HEK293 (cell line): Measurements from ENCODE around the gene GORAB.
A peak's percentile ranks its signal among the peaks of the same experiment; 100 is the strongest.

Source experiments
- CTCF ChIA-PET: fragments of 350-600 bp; formaldehyde crosslinking; extraction: SDS; loops from one replicate; lab custom pipeline; 2021; ENCODE audit warnings: antibody characterized with exemption; lab: Yijun Ruan, JAX
- POLR2A ChIA-PET: fragments of 300-600 bp; formaldehyde crosslinking; extraction: SDS; loops from one replicate; lab custom pipeline; 2020; ENCODE audit warnings: antibody characterized with exemption, inconsistent platforms; lab: Yijun Ruan, JAX
- H3K27ac ChIP-seq: fragments of 200-500 bp; sonication (Bioruptor generic); 2 replicates; pipeline ENCODE4 v1.5.1; 2014; ENCODE audit warnings: low read depth, low read length, control low read depth, inconsistent platforms; ENCODE audit errors: extremely low read depth
- H3K36me3 ChIP-seq, 2 experiments: fragments of 200-500 bp in 1 of 2; sonication (Bioruptor generic) in 1 of 2; 1 replicate in 1 of 2; 2 replicates in 1 of 2; pipeline ENCODE4 v1.5.1; 2014 to 2017; ENCODE audit warnings: inconsistent platforms in 2 of 2, low read length in 2 of 2; ENCODE audit not compliant: control insufficient read depth in 2 of 2, insufficient read depth in 1 of 2
- H3K4me1 ChIP-seq: fragments of 200-500 bp; sonication (Bioruptor generic); 2 replicates; pipeline ENCODE4 v1.5.1; 2014; ENCODE audit warnings: mild to moderate bottlenecking, low read length, inconsistent platforms; ENCODE audit not compliant: control insufficient read depth, insufficient read depth
- H3K4me3 ChIP-seq: 2 replicates; pipeline ENCODE4 v1.5.1; 2011; ENCODE audit warnings: low read depth, mild to moderate bottlenecking, control low read depth, low read length, moderate library complexity
- H3K9me3 ChIP-seq: fragments of 200-500 bp; sonication (Bioruptor generic); 2 replicates; pipeline ENCODE4 v1.5.1; 2014; ENCODE audit warnings: low read depth, low read length, inconsistent platforms; ENCODE audit not compliant: control insufficient read depth, insufficient read depth
- BCL11B ChIP-seq: fragments of 450-650 bp; formaldehyde crosslinking; IDR thresholded peaks from 2 replicates; pipeline ENCODE4 v1.5.1; 2016; ENCODE audit warnings: low read depth, missing biosample characterization, missing genetic modification characterization
- OVOL3 ChIP-seq: fragments of 450-650 bp; formaldehyde crosslinking; IDR thresholded peaks from 2 replicates; pipeline ENCODE4 v1.5.1; 2016; ENCODE audit warnings: missing biosample characterization, missing genetic modification characterization
- SALL2 ChIP-seq: fragments of 450-650 bp; formaldehyde crosslinking; IDR thresholded peaks from 2 replicates; pipeline ENCODE4 v1.5.0; 2017; ENCODE audit warnings: missing biosample characterization, mild to moderate bottlenecking, missing genetic modification characterization, borderline replicate concordance
- SCRT2 ChIP-seq: fragments of 450-650 bp; formaldehyde crosslinking; IDR thresholded peaks from 2 replicates; pipeline ENCODE4 v1.5.1; 2016; ENCODE audit warnings: missing biosample characterization, missing genetic modification characterization
- SP2 ChIP-seq: fragments of 450-650 bp; formaldehyde crosslinking; IDR thresholded peaks from 2 replicates; pipeline ENCODE4 v1.5.1; 2016; ENCODE audit warnings: missing biosample characterization, missing genetic modification characterization
- ZBTB26 ChIP-seq: fragments of 450-650 bp; formaldehyde crosslinking; optimal IDR thresholded peaks from 2 replicates; pipeline ENCODE3; 2016; ENCODE audit warnings: missing biosample characterization, mild to moderate bottlenecking, missing genetic modification characterization
- ZFP69B ChIP-seq: fragments of 450-650 bp; formaldehyde crosslinking; IDR thresholded peaks from 2 replicates; pipeline ENCODE4 v1.5.1; 2016; ENCODE audit warnings: missing biosample characterization, missing genetic modification characterization
- ZNF140 ChIP-seq: fragments of 450-650 bp; formaldehyde crosslinking; IDR thresholded peaks from 2 replicates; pipeline ENCODE4 v1.5.1; 2016; ENCODE audit warnings: missing biosample characterization, missing genetic modification characterization
- ZNF214 ChIP-seq: fragments of 450-650 bp; formaldehyde crosslinking; IDR thresholded peaks from 2 replicates; pipeline ENCODE4 v1.5.1; 2017; ENCODE audit warnings: missing biosample characterization, mild to moderate bottlenecking, missing genetic modification characterization, borderline replicate concordance
- ZNF223 ChIP-seq: fragments of 450-650 bp; formaldehyde crosslinking; IDR thresholded peaks from 2 replicates; pipeline ENCODE4 v1.5.1; 2016; ENCODE audit warnings: missing biosample characterization, missing genetic modification characterization
- ZNF24 ChIP-seq: fragments of 450-650 bp; formaldehyde crosslinking; IDR thresholded peaks from 2 replicates; pipeline ENCODE4 v1.5.1; 2016; ENCODE audit warnings: missing biosample characterization, missing genetic modification characterization
- ZNF366 ChIP-seq: fragments of 450-650 bp; formaldehyde crosslinking; conservative IDR thresholded peaks from 2 replicates; pipeline ENCODE4 v1.5.1; 2016; ENCODE audit warnings: missing biosample characterization, missing genetic modification characterization
- ZNF404 ChIP-seq: fragments of 450-650 bp; formaldehyde crosslinking; IDR thresholded peaks from 2 replicates; pipeline ENCODE4 v1.5.1; 2017; ENCODE audit warnings: missing biosample characterization, missing genetic modification characterization
- ZNF555 ChIP-seq: fragments of 450-650 bp; formaldehyde crosslinking; conservative IDR thresholded peaks from 2 replicates; pipeline ENCODE4 v1.5.1; 2017; ENCODE audit warnings: missing biosample characterization, mild to moderate bottlenecking, missing genetic modification characterization, inconsistent platforms
- ZNF623 ChIP-seq: fragments of 450-650 bp; formaldehyde crosslinking; IDR thresholded peaks from 2 replicates; pipeline ENCODE4 v1.5.1; 2016; ENCODE audit warnings: missing biosample characterization, missing genetic modification characterization
- ZNF654 ChIP-seq: fragments of 450-650 bp; formaldehyde crosslinking; IDR thresholded peaks from 2 replicates; pipeline ENCODE4 v1.5.1; 2016; ENCODE audit warnings: low read depth, missing biosample characterization, missing genetic modification characterization
- ZNF792 ChIP-seq: fragments of 450-650 bp; formaldehyde crosslinking; IDR thresholded peaks from 2 replicates; pipeline ENCODE4 v1.5.1; 2016; ENCODE audit warnings: missing biosample characterization, missing genetic modification characterization
- ZXDB ChIP-seq: fragments of 450-650 bp; formaldehyde crosslinking; IDR thresholded peaks from 2 replicates; pipeline ENCODE4 v1.5.1; 2016; ENCODE audit warnings: missing biosample characterization, missing genetic modification characterization

Gene GORAB

GRCh38 chr1:170534626-170535147 is 2.7 kb downstream of the GORAB start:
- Histone ChIP-seq H3K9me3 (no peaks in the 10 kb centered on the region), H3K4me1 (no peaks in the 10 kb centered on the region), H3K27ac (no peak overlapping the region), H3K4me3 (no peak overlapping the region), H3K36me3 (peaks cover 0 to 7% of the 10 kb centered on the region in 2 experiments; a peak in 1 of 3 replicates)
- TF ChIP-seq ZNF214 (tag by site-specific recombination) (no peak), ZNF24 (tag by site-specific recombination) (no peak), BCL11B (tag by site-specific recombination) (no peak), ZXDB (tag by site-specific recombination) (no peak), ZNF555 (tag by site-specific recombination) (no peak), SP2 (tag by site-specific recombination) (no peak), ZBTB26 (tag by site-specific recombination) (no peak), ZFP69B (tag by site-specific recombination) (no peak), ZNF404 (tag by site-specific recombination) (no peak), ZNF792 (tag by site-specific recombination) (no peak)
- ChIA-PET POLR2A (interaction anchor here (0.5 kb wide), 1 partner anchor 11 kb away, joined by 3 read pairs; no protein-coding TSS in a partner anchor), CTCF (no interaction called here)

GRCh38 chr1:170535418-170535817 is 3.5 kb downstream of the GORAB start:
- H3K4me1 ChIP-seq, result no peaks in the 10 kb centered on the region
- CTCF ChIA-PET, result no interaction called here

GRCh38 chr1:170536924-170537551 is 5.1 kb downstream of the GORAB start:
- TF ChIP-seq ZNF366 (tag by site-specific recombination) (peak; percentile 68), ZNF223 (tag by site-specific recombination) (no peak), SCRT2 (peak; percentile 54)
- H3K36me3 ChIP-seq, result peaks cover 14 to 25% of the 10 kb centered on the region in 2 experiments
- H3K4me3 ChIP-seq, result no peak overlapping the region
- POLR2A ChIA-PET, result no interaction called here
- H3K27ac ChIP-seq, result no peak overlapping the region
- H3K9me3 ChIP-seq, result no peaks in the 10 kb centered on the region
- CTCF ChIA-PET, result no interaction called here
- H3K4me1 ChIP-seq, result no peaks in the 10 kb centered on the region

More at GRCh38 chr1:170535418-170535817, 3.5 kb downstream of the GORAB start:
- no peak overlapping the region for H3K27ac ChIP-seq
- no peaks in the 10 kb centered on the region for H3K9me3 ChIP-seq
- POLR2A ChIA-PET, result no interaction called here
- H3K36me3 ChIP-seq, result peaks cover 4 to 12% of the 10 kb centered on the region in 2 experiments; a peak in 2 of 3 replicates
- no peak overlapping the region for H3K4me3 ChIP-seq
- TF ChIP-seq ZNF654 (tag by site-specific recombination) (no peak), SALL2 (tag by site-specific recombination) (no peak), OVOL3 (tag by site-specific recombination) (no peak), ZNF140 (tag by site-specific recombination) (no peak), ZNF623 (tag by site-specific recombination) (no peak)
